NCI-H510A treated with DMSO at 0.1 percent for 48 hours (cell line): ENCODE results near the gene ARMC12.
"Not testable (repeated sequence)": the region's sequence is repeated elsewhere in the genome, so short reads cannot be mapped to it uniquely, and the experiment has no call there.

ENCODE experiments used
- DNase-seq: peaks from one replicate; lab custom pipeline; 2025; lab: John Stamatoyannopoulos, UW

The ARMC12 gene, protein sequence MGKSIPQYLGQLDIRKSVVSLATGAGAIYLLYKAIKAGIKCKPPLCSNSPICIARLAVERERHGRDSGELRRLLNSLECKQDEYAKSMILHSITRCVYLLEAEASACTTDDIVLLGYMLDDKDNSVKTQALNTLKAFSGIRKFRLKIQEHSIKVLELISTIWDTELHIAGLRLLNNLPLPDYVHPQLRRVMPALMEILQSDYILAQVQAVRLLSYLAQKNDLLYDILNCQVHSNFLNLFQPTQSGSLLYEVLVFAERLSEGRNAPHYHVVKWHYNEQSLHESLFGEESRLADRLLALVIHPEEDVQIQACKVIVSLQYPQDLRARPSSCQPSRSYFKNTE

DNA sequence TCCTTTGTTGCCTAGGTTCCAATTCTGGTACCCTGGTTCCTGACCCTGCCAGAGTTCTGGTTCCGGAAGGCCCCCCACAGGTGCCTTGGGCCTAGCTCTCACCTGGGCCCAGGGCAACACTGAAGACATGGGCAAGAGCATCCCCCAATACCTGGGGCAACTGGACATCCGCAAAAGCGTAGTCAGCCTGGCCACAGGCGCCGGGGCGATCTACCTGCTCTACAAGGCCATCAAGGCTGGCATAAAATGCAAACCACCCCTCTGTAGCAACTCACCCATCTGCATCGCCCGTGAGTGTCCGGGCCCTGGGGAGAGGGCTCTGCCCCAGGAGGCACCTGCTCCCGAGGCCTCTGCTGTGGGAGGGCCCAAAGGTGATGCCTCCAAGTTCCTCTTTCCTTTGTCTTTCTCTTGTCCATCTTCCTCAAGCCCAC, at the start of gene ARMC12:
ARMC12 (plus strand) TSS at position 51 of the 431 bp plus-strand sequence; CDS start at position 128, 77 bp downstream.
- no peak for DNase-seq

GRCh38 chr6:35687658-35688604, 48.9 kb upstream of the ARMC12 start:
- peak; percentile 84 for DNase-seq

DNA sequence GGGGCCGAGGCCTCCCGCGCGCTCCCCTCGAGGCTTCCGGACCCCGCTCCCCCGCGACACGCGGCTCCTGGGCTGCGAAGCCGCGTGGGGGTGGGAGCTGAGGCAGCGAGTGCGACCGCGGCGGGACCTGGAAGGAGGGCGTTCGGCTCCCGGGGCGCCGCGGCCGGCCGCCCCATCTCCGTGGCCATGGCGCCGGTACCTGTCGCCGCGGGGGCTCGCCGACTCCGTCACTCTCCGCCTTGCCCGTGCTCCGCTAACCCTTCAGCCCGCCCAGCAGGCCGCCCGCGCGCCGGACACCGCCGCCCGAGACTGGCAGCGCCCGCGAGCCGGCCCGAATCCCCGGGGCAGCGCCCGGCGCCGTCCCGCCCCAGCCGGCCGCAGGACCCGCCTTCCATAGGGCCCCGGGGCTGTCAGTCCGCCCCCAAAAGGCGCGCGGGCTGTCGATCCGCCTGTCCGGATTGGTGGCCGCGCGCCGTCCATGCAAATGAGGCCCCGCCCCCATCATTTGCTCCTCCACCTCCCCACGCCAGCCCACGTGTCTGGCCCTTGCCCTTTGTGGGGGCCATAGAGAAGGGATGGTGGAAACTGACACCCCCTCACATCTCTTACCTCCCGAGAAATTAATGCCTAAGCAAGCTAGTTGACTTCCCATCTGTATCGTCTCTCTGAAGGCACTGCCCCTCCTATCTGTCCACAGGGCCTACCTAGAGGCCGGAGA, 48.1 kb upstream of the ARMC12 start, which contains the start of gene FKBP5:
FKBP5 (minus strand) TSS at position 311 of the 718 bp plus-strand sequence. CDS start 46,091 bp downstream, outside the sequence.
- DNase-seq = peak; percentile 90

DNA sequence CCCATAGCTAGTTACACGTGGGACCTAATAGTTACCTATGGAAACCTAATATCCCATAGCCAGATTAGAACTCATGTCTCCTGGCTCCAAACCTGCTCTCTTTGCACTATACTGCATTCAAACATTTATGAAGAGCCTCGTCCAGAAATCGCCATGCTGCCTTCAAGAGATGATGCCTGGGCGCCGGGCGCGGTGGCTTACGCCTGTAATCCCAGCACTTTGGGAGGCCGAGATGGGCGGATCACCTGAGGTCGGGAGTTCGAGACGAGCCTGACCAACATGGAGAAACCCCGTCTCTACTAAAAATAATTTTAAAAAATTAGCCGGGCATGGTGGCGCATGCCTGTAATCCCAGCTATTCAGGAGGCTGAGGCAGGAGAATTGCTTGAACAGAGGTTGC, 46.8 kb upstream of the ARMC12 start:
- DNase-seq = not testable (repeated sequence)

GRCh38 chr6:35690484-35690883, 46.3 kb upstream of the ARMC12 start:
- no peak for DNase-seq

- no peak for DNase-seq
Measured at GRCh38 chr6:35691027-35691824, 45.6 kb upstream of the ARMC12 start.

DNA sequence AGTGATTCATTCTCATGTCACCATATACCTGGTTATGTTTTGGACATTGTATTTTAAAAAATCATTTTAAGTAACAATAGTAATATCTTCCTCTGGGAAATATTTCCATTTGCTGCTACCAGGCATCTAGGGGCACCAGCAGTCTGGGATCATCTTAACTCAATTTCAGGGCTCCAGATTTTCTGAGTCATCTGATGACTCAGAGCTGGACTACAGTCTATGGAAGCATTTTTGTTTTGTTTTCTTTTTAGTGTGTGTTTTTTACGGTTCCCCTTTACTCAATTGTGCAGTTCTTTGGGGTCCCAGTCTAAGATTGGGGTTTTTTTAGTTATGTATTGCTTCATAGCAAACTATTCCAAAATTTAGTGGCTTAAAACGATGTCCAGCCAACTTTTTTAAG, 42.4 kb upstream of the ARMC12 start:
- DNase-seq = no peak

GRCh38 chr6:35698430-35698829, 38.4 kb upstream of the ARMC12 start:
- not testable (repeated sequence) for DNase-seq

DNA sequence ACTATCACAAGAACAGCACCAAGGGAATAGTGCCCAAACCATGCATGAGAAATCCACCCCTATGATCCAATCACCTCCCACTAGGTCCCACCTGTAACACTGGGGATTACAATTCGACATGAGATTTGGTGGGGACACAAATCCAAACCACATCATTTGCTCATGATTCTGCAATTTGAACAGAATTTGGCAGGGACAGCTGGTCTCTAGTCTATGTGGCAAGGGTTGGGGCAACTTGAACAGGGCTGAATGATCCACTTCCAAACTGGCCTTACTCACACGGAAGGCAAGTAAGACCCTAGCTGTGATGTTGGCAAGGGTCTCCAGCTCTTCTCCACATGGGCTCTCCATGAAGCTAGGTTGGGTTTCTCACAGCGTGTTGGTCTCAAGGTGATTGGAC, 38.0 kb upstream of the ARMC12 start:
- no peak for DNase-seq

- DNase-seq = no peak
Measured at GRCh38 chr6:35703554-35703953, 33.3 kb upstream of the ARMC12 start.

DNA sequence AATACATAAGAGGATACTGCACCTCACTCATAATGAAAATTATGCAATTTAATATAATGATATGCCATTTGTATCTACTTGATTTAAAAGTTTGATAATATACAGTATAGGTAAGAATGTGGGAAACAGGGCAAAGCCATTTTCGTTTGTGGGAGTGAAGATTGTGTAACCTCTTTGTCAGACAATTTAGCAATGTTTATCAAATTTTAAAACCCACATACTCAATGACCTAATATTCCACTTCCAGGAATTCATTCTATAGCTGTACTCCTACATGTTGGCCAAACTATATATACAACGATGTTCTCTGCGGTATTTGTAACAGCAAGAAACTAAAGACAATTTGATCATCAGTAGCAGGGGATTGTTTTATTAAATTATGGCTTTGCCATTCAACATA, 30.4 kb upstream of the ARMC12 start:
- DNase-seq = no peak

DNA sequence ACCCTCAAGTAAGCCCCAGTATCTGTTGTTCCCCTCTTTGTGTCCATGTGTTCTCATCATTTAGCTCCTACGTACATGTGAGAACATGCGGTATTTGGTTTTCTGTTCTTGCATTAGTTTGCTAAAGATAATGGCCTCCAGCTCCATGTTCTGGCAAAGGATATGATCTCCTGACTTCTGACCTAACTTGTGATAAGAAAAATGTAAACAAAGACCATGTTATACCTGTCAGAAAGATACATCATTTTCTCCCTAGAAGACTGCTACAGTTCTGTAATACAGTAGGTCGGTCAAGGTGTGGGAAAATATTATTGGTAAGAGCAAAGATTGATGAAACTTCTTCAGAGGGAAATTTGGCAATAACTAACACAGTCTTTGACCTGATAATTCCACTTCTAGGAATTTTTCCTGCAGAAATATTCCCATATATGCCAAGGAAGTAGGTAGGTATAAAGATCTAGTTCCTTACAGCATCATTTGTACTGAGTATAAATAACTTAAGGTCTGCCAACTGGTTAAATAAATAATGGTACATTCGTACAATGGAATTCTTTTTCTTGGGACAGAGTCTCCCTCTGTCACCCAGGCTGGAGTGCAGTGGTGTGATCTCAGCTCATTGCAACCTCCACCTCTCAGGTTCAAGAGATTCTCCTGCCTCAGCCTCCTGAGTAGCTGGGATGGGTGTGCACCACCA, 29.0 kb upstream of the ARMC12 start:
- no peak for DNase-seq

GRCh38 chr6:35708585-35708984, 28.2 kb upstream of the ARMC12 start:
- no peak for DNase-seq

DNA sequence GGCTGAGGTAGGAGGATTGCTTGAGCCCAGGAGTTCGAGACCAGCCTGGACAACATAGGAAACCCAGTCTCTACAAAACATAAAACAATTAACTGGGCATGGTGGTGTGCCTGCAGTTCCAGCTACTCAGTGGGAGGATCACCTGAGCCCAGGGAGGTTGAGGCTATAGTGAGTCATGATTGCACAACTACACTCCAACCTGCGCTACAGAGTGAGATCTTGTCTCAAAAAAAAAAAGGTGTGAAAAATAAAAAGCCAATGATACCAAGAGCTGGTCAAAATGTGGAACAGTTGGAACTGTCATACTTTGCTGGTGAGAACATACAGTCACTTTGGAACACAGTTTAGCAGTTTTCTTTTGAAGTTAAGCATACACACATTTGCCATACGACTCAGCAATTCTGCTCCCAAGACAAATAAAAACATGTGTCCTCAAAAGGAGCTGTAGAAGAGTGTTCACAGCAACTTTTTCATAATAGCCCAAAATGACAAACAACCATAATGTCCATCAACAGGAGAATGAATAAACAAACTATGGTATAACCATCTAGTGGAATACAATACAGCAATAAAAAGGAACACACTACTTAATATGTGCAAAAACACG, 26.5 kb upstream of the ARMC12 start:
- no peak for DNase-seq

- DNase-seq = no peak
Measured at GRCh38 chr6:35711731-35712130, 25.1 kb upstream of the ARMC12 start.

DNA sequence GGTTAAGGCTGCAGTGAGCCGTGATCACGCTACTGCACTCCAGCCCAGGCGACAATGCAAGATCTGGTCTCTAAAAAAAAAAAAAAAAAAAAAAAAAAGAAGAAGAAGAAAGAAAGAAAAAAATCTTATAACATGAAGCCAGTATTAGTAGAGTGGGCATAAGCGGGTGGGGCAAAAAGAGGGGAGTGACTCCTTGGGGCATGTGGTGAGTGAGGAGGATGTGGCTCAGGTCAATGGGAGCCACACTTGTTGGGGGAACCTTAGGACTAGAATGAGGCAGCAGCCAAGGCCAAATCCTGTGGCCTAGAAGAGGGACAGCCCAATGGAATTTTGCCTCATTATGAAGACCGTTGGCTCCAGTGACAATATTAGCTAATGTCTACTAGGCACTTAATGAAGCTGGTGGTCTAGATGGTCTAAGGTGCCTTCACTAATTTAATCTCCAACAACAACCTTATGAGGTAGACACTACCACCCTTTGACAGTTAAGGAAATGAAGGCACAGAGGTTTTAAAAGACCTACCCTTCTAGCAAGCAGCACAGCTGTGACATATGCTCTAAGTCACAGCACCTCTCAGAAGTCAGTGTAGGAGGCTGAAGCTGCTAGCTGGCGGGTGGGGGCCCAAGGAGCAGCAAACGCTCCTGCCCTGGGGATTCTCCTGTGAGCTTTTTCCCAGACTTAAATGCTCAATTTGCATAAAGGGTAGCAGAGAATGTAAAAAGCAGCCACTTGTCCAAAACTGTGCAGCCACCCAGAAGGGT, 23.6 kb upstream of the ARMC12 start:
- DNase-seq = no peak

DNA sequence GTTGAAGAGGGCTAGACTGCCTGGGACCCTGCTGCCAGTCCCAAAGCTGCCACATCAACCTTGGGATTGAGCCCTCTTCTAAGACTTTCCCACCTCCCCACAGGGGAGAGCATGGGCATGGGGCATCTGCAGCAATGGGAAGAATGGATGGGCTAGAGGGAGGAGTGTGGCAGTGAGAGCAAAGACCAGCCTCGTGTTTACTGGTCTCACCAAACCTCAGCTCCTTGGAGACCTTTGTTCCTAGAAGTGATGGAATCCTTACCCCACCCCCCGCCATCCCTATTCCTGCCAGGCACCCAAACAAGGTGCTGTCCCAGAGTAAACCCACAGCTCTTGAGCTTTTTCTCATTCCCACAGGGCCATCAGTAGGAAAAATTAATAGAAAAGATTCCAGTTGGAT, 20.0 kb upstream of the ARMC12 start:
- DNase-seq = no peak

GRCh38 chr6:35717449-35718374, 19.1 kb upstream of the ARMC12 start:
- DNase-seq = no peak
